GM23338 (cell line): Measurements from ENCODE around the gene NHS. TPM values are rescaled to one million over a fixed set of nuclear protein-coding genes. Genes with fewer than 3 reads are reported as not detected.

Source experiments
- ATAC-seq: fragments of 200-7000 bp; cut with Tn5 transposase; 3 replicates; pipeline ENCODE4 v1.9.1; 2020
- DNase-seq: peaks from one replicate; pipeline ENCODE4 v3.0.0-alpha.2; 2015; ENCODE audit warnings: low spot score
- H2AFZ ChIP-seq: fragments of 200-600 bp; sonication (generic); 2 replicates; pipeline ENCODE4 v1.8.0; 2016; ENCODE audit warnings: antibody characterized with exemption, mild to moderate bottlenecking, moderate library complexity
- H3F3A ChIP-seq: fragments of 200-600 bp; sonication (generic); replicated peaks from 2 replicates; pipeline ENCODE4 v1.8.0; 2017; ENCODE audit warnings: antibody characterized with exemption, mixed run types, low read depth
- H3K27ac ChIP-seq: fragments of 200-600 bp; sonication (generic); 2 replicates; pipeline ENCODE4 v1.6.1; 2016; ENCODE audit warnings: low read depth
- H3K27me3 ChIP-seq: fragments of 200-600 bp; sonication (generic); 2 replicates; pipeline ENCODE4 v1.8.0; 2016; ENCODE audit warnings: mild to moderate bottlenecking, mixed run types, moderate library complexity; ENCODE audit not compliant: insufficient read depth
- H3K36me3 ChIP-seq: fragments of 200-600 bp; sonication (generic); 2 replicates; pipeline ENCODE4 v1.8.0; 2016; ENCODE audit warnings: mild to moderate bottlenecking; ENCODE audit not compliant: insufficient read depth
- H3K4me1 ChIP-seq: fragments of 200-600 bp; sonication (generic); 2 replicates; pipeline ENCODE4 v1.8.0; 2016; ENCODE audit warnings: mild to moderate bottlenecking, moderate library complexity; ENCODE audit not compliant: insufficient read depth
- H3K4me2 ChIP-seq: fragments of 200-600 bp; sonication (generic); 2 replicates; pipeline ENCODE4 v1.7.1; 2017; ENCODE audit warnings: mixed run types
- H3K4me3 ChIP-seq: fragments of 200-600 bp; sonication (generic); 2 replicates; pipeline ENCODE4 v1.6.1; 2016; ENCODE audit warnings: mixed run types
- H3K79me2 ChIP-seq: fragments of 200-600 bp; sonication (generic); replicated peaks from 2 replicates; pipeline ENCODE4 v1.8.0; 2017; ENCODE audit warnings: mild to moderate bottlenecking; ENCODE audit not compliant: insufficient read depth
- H3K9me2 ChIP-seq: fragments of 200-600 bp; sonication (generic); 2 replicates; pipeline ENCODE4 v1.8.0; 2017; ENCODE audit not compliant: insufficient read depth
- H4K20me1 ChIP-seq: fragments of 200-600 bp; sonication (generic); replicated peaks from 2 replicates; pipeline ENCODE4 v1.8.0; 2017; ENCODE audit warnings: mild to moderate bottlenecking; ENCODE audit not compliant: insufficient read depth
- H3K27ac Mint-ChIP-seq: 2 replicates; pipeline ENCODE4 v1.8.0; 2020; ENCODE audit warnings: inconsistent platforms, mild to moderate bottlenecking, moderate library complexity, mixed read lengths
- H3K27me3 Mint-ChIP-seq: 3 replicates; pipeline ENCODE4 v1.8.0; 2022; ENCODE audit warnings: low read depth, mild to moderate bottlenecking, moderate library complexity, mixed read lengths, inconsistent platforms; ENCODE audit not compliant: insufficient read depth, poor library complexity
- H3K36me3 Mint-ChIP-seq: 3 replicates; pipeline ENCODE4 v1.8.0; 2021; ENCODE audit warnings: low read depth, mild to moderate bottlenecking, inconsistent platforms, moderate library complexity, mixed read lengths
- H3K4me1 Mint-ChIP-seq: 3 replicates; pipeline ENCODE4 v1.8.0; 2020; ENCODE audit warnings: mild to moderate bottlenecking, inconsistent platforms, mixed read lengths
- H3K4me3 Mint-ChIP-seq: 3 replicates; pipeline ENCODE4 v1.8.0; 2021; ENCODE audit warnings: moderate library complexity, mild to moderate bottlenecking, inconsistent platforms, mixed read lengths
- H3K9me3 Mint-ChIP-seq: 3 replicates; pipeline ENCODE4 v1.8.0; 2020; ENCODE audit warnings: moderate library complexity, mild to moderate bottlenecking, inconsistent platforms, mixed read lengths
- CREB1 ChIP-seq: fragments of 250-450 bp; sonication (Bioruptor Pico); IDR thresholded peaks from 2 replicates; pipeline ENCODE4 v1.5.0; 2020; ENCODE audit warnings: low read depth, mild to moderate bottlenecking, moderate library complexity
- CTCF ChIP-seq, 2 experiments: fragments of 200-600 bp in 1 of 2; sonication (generic) in 1 of 2; conservative IDR thresholded peaks; 2 replicates each; pipeline versions ENCODE4 v1.5.1 to v1.6.1; 2016 to 2017; ENCODE audit warnings: antibody characterized with exemption in 2 of 2, low read depth in 2 of 2, mild to moderate bottlenecking in 2 of 2, moderate library complexity in 1 of 2
- EZH2 ChIP-seq: fragments of 200-600 bp; sonication (generic); IDR thresholded peaks from one replicate; pipeline ENCODE4 v1.8.0; 2017; ENCODE audit warnings: antibody characterized with exemption, mild to moderate bottlenecking, low read depth; ENCODE audit not compliant: unreplicated experiment
- EZH2phosphoT487 ChIP-seq: fragments of 200-600 bp; sonication (generic); IDR thresholded peaks from one replicate; pipeline ENCODE4 v1.8.1; 2018; ENCODE audit warnings: antibody characterized with exemption; ENCODE audit not compliant: unreplicated experiment
- JUNB ChIP-seq: IDR thresholded peaks from one replicate; pipeline ENCODE4 v1.6.1; 2016; ENCODE audit warnings: antibody characterized with exemption; ENCODE audit not compliant: unreplicated experiment
- POLR2AphosphoS5 ChIP-seq: IDR thresholded peaks from 2 replicates; pipeline ENCODE4 v1.6.1; 2016; ENCODE audit warnings: antibody characterized with exemption, low read depth
- REST ChIP-seq: IDR thresholded peaks from one replicate; pipeline ENCODE4 v1.6.1; 2018; ENCODE audit warnings: antibody characterized with exemption; ENCODE audit not compliant: unreplicated experiment
- STAT1 ChIP-seq: IDR thresholded peaks from one replicate; pipeline ENCODE4 v1.6.1; 2016; ENCODE audit warnings: antibody characterized with exemption; ENCODE audit not compliant: unreplicated experiment
- ZNF114 ChIP-seq: fragments of 250-450 bp; sonication (Bioruptor Pico); IDR thresholded peaks from 2 replicates; pipeline ENCODE4 v1.5.0; 2020; ENCODE audit warnings: mild to moderate bottlenecking, moderate library complexity
- ZNF331 ChIP-seq: fragments of 250-450 bp; sonication (Bioruptor Pico); IDR thresholded peaks from 2 replicates; pipeline ENCODE4 v1.5.0; 2020; ENCODE audit warnings: low read depth, mild to moderate bottlenecking, moderate library complexity
- polyA plus RNA-seq: library from polyadenylated mRNA; unstranded; fragments of >200 nt; fragmentation: Nextera tagmentation; extraction: Ambion mirVana; gene quantifications from 2 replicates; pipeline ENCODE4 v1.2.1, GENCODE V29; 2016
- total RNA-seq: library from RNA; depleted of rRNA; stranded (reverse); fragments of >200 nt; shearing (Covaris generic); gene quantifications from 2 replicates; pipeline ENCODE4 v1.2.3, GENCODE V29; 2014

Gene NHS
- total and polyA plus RNA-seq, 2 experiments from 2014 or later = 1.8 to 8.2 TPM

- TF ChIP-seq REST = no peak
- no peak for TF ChIP-seq ZNF331 (CRISPR knock-in tag)
- no peak for TF ChIP-seq POLR2AphosphoS5
- TF ChIP-seq STAT1 = no peak
- no peak for TF ChIP-seq EZH2phosphoT487
- TF ChIP-seq EZH2 = no peak
- no peak for TF ChIP-seq ZNF114 (CRISPR knock-in tag)
- TF ChIP-seq JUNB = no peak
- no peak for TF ChIP-seq CREB1
These were observed 295.9 kb downstream of the NHS start (continued) for GRCh38 chrX:17670874-17671273.

- ATAC-seq = no peak
- H3K9me3 Mint-ChIP-seq = no peaks in the 10 kb centered on the region
- Histone ChIP-seq H4K20me1 (no peaks in the 10 kb centered on the region), H3K9me2 (no peaks in the 10 kb centered on the region), H3K27ac (no peak overlapping the region), H3K4me3 (no peak overlapping the region), H3K27me3 (no peaks in the 10 kb centered on the region), H3K79me2 (no peaks in the 10 kb centered on the region), H2AFZ (no peak overlapping the region), H3K4me1 (no peaks in the 10 kb centered on the region), H3K4me2 (no peak overlapping the region), H3F3A (no peaks in the 10 kb centered on the region), H3K36me3 (no peaks in the 10 kb centered on the region)
- no peak for DNase-seq
- peaks cover 3% of the 10 kb centered on the region; the same call in 2 of the 3 replicates for H3K4me1 Mint-ChIP-seq
- no peak overlapping the region for H3K27ac Mint-ChIP-seq
- H3K27me3 Mint-ChIP-seq = peaks cover 4% of the 10 kb centered on the region
- no peak overlapping the region for H3K4me3 Mint-ChIP-seq
- no peaks in the 10 kb centered on the region for H3K36me3 Mint-ChIP-seq
- no peak for TF ChIP-seq REST
- TF ChIP-seq EZH2 = no peak
- no peak for TF ChIP-seq EZH2phosphoT487
- no peak for TF ChIP-seq JUNB
- no peak for TF ChIP-seq ZNF331 (CRISPR knock-in tag)
- TF ChIP-seq CTCF (conservative IDR thresholded peaks at IDR 0.05; ENCODE audit: low read depth in 2 of 2) = no peak
- TF ChIP-seq ZNF114 (CRISPR knock-in tag) = no peak
These were observed 299.6 kb downstream of the NHS start for GRCh38 chrX:17674601-17675000.
